ENCODE measurements around the gene PRH2.

PRH2 gene

GRCh38 chr12:10928746-10929286, at the start of gene PRH2:
PRH2 (plus strand) TSS chr12:10929236; CDS start chr12:10929274, 38 bp downstream.
- no peak for DNase-seq

- no peak for DNase-seq
Observed at GRCh38 chr12:10884086-10884725, 44.8 kb upstream of the PRH2 start, which contains the start of gene PRH1. PRH1 (minus strand) TSS chr12:10884255; CDS start chr12:10884217, 38 bp downstream.

DNA sequence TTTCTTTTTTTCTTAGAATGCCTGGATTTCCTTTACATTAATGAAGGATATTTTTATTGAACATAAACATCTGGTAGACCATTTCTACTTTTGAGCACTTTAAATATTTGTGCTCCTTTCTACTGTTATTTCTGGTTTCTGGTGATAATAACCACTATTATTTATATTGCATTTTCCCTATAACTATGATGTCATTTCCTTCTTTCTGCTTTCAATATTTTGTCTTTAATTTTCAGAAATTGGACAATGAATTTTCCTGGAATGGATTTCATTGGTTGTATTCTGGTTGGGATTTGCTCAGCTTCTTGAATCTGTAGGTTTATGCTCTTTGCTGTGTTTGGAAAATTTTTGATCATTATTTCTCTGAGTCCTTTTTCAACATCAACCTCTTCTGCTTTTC, 39.8 kb upstream of the PRH2 start:
- no peak for DNase-seq

GRCh38 chr12:10891937-10892336, 37.1 kb upstream of the PRH2 start:
- DNase-seq = no peak

- DNase-seq = no peak
Observed at GRCh38 chr12:10896854-10897253, 32.2 kb upstream of the PRH2 start.

DNA sequence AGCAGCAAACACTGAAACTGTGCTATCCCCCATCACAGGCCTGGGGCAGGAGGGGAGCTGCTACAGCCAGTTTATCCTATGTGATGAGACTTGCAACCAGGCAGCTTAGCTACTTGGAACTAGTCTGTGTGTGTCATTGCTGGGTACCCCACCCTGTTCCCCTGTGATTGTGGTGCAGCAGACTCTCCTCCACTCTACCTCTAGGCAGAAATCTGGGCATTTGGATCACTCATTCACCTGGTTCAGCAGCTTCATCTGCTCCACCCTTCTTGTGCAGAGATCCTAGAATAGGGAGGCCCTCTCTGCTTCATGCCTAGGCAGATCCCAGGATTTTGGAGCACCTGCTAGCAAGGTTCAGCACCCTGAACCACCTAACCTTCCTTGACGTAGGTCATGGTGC, 28.5 kb upstream of the PRH2 start:
- DNase-seq = no peak

GRCh38 chr12:10900972-10901371, 28.1 kb upstream of the PRH2 start:
- DNase-seq = no peak

DNA sequence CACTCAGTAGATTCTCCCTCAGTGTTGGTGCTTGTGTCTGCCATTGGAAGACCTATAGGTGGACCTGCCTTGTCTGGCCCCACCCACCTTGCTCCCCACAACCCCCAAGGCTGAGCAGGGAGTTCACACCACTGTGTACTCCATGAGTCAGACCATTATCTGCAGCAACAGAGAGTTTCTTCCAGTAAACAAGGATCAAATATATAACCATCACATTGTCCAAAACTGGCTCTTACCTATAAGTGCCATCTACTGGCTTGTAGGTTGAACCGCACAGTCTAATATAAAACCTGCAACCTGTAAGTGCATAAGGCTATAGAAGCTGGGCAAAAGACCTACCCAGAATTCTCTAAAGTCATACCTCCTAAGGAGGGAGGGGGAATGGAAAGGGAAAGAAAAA, 27.6 kb upstream of the PRH2 start:
- no peak for DNase-seq

- DNase-seq = no peak
Observed at GRCh38 chr12:10904686-10905085, 24.4 kb upstream of the PRH2 start.

DNA sequence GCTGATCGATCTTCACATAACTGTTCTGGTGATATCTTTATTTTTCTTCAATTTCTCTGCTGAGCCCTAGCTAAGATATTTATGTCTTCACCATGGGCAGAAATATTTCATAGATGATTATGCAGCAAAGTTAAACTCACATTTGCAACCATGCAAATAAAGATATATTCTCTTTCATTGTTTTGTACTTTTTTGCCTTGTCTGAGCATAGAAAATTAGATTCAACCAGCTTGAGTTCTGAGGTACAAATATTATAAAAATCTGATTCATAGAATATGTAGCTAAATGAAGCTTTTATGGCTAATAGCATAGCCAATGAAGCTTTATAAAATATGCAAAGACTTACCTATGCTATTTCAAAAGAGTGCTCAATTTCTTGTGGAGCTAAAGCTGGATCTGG, 19.6 kb upstream of the PRH2 start, which contains the start of gene TAS2R13:
Gene TAS2R13 (minus strand): TSS at position 101 of the 400 bp plus-strand sequence. CDS start 264 bp downstream, outside the sequence.
- no peak for DNase-seq

GRCh38 chr12:10910380-10910779, 18.7 kb upstream of the PRH2 start:
- DNase-seq = no peak

DNA sequence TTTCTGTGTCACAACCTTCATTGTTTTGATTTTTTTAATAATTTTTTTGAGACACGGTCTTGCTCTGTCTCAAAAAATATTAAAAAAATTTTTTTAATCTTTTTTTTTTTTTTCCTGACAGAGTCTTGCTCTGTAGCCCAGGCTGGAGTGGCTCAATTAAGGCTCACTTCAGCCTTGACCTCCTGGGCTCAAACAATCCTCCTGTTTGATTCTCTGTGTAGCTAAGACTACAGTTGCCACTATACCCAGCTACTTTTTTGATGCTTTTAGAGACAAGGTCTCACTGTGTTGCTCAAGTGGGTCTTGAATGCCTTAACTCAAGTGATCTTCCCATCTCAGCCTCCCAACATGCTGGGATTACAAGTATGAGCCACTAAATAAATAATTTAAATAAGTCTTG, 9.2 kb upstream of the PRH2 start:
- DNase-seq = no peak

GRCh38 chr12:10926269-10926668, 2.8 kb upstream of the PRH2 start:
- DNase-seq = no peak

DNA sequence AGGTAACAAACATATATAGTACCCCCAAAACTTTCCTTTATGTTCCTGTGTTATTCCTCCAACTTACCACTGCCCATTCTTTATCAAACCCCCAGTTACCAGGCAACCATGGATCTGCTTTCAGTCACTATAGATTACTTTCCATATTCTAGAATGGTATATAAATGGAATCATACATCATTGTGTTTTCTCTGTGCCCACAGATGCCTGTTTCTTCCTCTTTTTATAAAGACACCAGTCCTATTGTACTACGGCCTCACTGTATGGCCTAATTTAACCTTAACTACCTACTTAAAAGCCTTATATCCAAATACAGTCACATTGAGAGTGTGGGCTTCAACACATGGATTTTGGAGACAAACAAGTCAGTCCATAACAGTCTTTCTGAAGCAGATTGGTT, 7.5 kb downstream of the PRH2 start:
- DNase-seq = no peak

DNA sequence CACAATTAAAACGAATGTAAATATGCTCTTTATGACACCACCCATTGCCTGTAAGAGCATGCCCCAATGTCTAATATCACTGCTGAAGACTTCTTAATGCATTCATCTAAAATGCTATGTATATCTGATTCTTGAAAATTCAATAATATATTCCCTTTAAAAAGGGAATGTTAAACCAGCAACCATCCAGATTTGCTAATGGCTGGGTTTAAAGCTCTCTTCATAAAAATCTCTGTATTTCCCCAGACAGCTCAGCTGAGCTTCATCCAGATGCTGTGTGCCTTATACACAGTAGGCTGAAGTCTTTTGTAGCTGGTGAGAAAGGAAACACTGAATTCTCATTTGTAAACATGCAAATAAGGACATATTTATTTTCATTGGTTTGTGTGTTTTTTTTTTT, 10.1 kb downstream of the PRH2 start, which contains the start of gene TAS2R14:
Gene TAS2R14 (minus strand): TSS at position 101 of the 400 bp plus-strand sequence. CDS start 56 bp downstream, at position 45.
- no peak for DNase-seq

DNA sequence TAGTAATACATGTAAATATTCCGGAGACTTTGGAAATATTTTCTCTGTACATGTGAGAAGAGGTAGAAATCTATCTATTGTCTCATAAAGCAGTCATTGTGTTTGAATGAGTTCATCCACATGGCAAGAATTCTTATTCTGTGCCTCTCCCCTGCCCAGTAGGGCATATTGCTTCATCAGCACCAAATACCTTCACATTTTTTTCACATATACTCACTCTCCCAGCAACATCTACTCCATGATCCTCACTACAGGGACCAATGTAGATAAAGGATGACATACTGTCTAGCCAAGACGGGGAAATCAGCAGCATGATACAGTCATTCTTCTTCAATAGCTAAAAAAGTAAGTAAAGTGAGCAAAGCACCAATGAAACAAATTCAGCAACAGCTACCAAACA, 11.4 kb downstream of the PRH2 start:
- DNase-seq = no peak

GRCh38 chr12:10941369-10941768, 12.3 kb downstream of the PRH2 start:
- DNase-seq = no peak

GRCh38 chr12:10941916-10942607, 13.0 kb downstream of the PRH2 start:
- DNase-seq = no peak

DNA sequence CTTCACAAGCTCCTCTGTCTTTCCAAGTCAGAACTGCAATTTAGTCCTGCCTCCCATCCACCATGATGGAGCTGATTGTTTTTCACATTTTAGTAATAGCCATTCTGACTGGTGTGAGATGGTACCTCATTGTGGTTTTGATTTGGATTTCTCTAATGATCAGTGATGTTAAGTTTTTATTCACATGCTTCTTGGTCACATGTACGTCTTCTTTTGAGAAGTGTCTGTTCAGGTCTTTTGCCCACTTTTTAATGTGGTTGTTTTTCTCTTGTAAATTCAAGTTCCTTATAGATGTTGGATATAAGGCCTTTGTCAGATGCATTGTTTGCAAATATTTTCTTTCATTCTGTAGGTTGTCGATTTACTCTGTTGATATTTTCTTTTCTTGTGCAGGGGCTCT, 14.1 kb downstream of the PRH2 start:
- no peak for DNase-seq

- DNase-seq = no peak
Observed at GRCh38 chr12:10952645-10953044, 23.6 kb downstream of the PRH2 start.

- no peak for DNase-seq
Observed at GRCh38 chr12:10956085-10956484, 27.0 kb downstream of the PRH2 start.

GRCh38 chr12:10957741-10958140, 28.7 kb downstream of the PRH2 start:
- no peak for DNase-seq

DNA sequence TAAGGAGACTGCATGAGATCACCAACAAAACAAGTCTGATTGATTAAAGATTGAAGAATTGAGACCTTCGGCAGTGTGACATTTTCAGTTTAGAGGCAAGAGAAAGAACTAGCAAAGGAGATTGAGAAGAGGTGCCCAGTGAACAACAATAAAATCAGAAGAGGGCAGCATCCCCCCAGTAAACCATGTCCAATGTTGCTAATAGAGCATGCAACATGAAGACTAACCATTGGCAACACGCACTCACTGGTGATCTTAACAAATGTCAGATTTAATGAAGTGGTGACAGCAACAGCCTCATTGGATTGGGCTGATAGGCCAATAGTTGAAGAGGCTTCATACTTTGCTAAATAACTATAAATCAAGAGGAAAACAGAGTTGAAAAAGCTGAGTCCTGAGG, 30.8 kb downstream of the PRH2 start:
- DNase-seq = no peak

- no peak for DNase-seq
Observed at GRCh38 chr12:10960211-10960610, 31.2 kb downstream of the PRH2 start.

Data from NCI-H524 treated with DMSO at 0.1 percent for 48 hours (cell line).